Suprapubic skin (tissue), 4 donors: ENCODE results near the gene NCAPD3.

ENCODE experiments used
- POLR2A ChIP-seq, 2 donors: fragments of 450-650 bp; IDR thresholded peaks; one replicate each; pipeline ENCODE4 v1.6.1; 2017; ENCODE audit warnings: antibody characterized with exemption in 2 of 2, mild to moderate bottlenecking in 2 of 2, moderate library complexity in 2 of 2
- POLR2AphosphoS5 ChIP-seq, 3 donors: sonication (generic); formaldehyde crosslinking; IDR thresholded peaks; one replicate each; pipeline ENCODE4 v1.6.1; 2017; ENCODE audit warnings: antibody characterized with exemption in 3 of 3
- TF ChIP-seq, protein P1 (sequence below), 2 donors: fragments of 200-600 bp in 1 of 2; fragments of 450-650 bp in 1 of 2; sonication (generic) in 1 of 2; IDR thresholded peaks; one replicate each; pipeline ENCODE4 v1.5.1; 2016 to 2019; ENCODE audit warnings: antibody characterized with exemption in 2 of 2, mild to moderate bottlenecking in 1 of 2, moderate library complexity in 1 of 2

DNA sequence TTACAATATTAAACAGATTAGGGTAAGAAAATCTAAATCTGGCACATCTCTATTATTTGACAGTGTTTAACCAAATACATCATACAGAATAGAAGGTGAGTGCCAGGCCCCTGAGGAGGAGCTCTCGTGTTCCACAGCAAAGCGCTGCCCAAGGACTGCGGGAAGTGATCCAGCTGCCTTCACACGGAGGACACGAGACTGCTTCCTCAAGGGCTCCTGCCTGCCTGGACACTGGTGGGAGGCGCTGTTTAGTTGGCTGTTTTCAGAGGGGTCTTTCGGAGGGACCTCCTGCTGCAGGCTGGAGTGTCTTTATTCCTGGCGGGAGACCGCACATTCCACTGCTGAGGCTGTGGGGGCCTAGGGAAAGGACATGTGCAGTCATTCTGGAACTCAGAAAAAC is 71.1 kb downstream of the NCAPD3 start:
- TF ChIP-seq, protein P1, sequence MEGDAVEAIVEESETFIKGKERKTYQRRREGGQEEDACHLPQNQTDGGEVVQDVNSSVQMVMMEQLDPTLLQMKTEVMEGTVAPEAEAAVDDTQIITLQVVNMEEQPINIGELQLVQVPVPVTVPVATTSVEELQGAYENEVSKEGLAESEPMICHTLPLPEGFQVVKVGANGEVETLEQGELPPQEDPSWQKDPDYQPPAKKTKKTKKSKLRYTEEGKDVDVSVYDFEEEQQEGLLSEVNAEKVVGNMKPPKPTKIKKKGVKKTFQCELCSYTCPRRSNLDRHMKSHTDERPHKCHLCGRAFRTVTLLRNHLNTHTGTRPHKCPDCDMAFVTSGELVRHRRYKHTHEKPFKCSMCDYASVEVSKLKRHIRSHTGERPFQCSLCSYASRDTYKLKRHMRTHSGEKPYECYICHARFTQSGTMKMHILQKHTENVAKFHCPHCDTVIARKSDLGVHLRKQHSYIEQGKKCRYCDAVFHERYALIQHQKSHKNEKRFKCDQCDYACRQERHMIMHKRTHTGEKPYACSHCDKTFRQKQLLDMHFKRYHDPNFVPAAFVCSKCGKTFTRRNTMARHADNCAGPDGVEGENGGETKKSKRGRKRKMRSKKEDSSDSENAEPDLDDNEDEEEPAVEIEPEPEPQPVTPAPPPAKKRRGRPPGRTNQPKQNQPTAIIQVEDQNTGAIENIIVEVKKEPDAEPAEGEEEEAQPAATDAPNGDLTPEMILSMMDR (IDR thresholded peaks at IDR 0.05): no peak
- TF ChIP-seq POLR2A (IDR thresholded peaks at IDR 0.05) (no peak), POLR2AphosphoS5 (IDR thresholded peaks at IDR 0.05) (no peak)
